A549 (cell line): ENCODE measurements around the gene POU4F1.

ENCODE experiments used
- CBX8 ChIP-seq: fragments of 200-600 bp; sonication (generic); IDR thresholded peaks from 2 replicates; pipeline ENCODE4 v1.6.1; 2016
- CTCF ChIP-seq: fragments of >200 bp; sonication (Bioruptor Twin); formaldehyde crosslinking; IDR thresholded peaks from 3 replicates; pipeline ENCODE4 v1.5.1; 2016
- EP300 ChIP-seq, 2 experiments: fragments of >200 bp; sonication (Bioruptor Twin); formaldehyde crosslinking; IDR thresholded peaks; 2 replicates in 1 of 2; 3 replicates in 1 of 2; pipeline ENCODE4 v1.6.1; 2016 to 2017
- HDAC2 ChIP-seq: fragments of 200-600 bp; sonication (generic); IDR thresholded peaks from 2 replicates; pipeline ENCODE4 v1.6.1; 2016
- HOXB5 ChIP-seq: fragments of 250-450 bp; sonication (Bioruptor Pico); IDR thresholded peaks from 2 replicates; pipeline ENCODE4 v1.5.0; 2020; ENCODE audit warnings: mild to moderate bottlenecking, moderate library complexity
- JUN ChIP-seq, 2 experiments: fragments of >200 bp; sonication (Bioruptor Twin); formaldehyde crosslinking; IDR thresholded peaks; 2 replicates in 1 of 2; 3 replicates in 1 of 2; pipeline ENCODE4 v1.6.1; 2016 to 2017
- JUNB ChIP-seq: fragments of >200 bp; sonication (Bioruptor Twin); formaldehyde crosslinking; IDR thresholded peaks from 2 replicates; pipeline ENCODE4 v1.6.1; 2016
- NFE2L2 ChIP-seq: fragments of 150-350 bp; conservative IDR thresholded peaks from 2 replicates; pipeline ENCODE4 v1.6.1; 2014; ENCODE audit warnings: low read length
- PHF8 ChIP-seq: fragments of 200-600 bp; sonication (generic); IDR thresholded peaks from 2 replicates; pipeline ENCODE4 v1.6.1; 2016; ENCODE audit warnings: low read depth, mild to moderate bottlenecking, antibody characterized with exemption, moderate library complexity, borderline replicate concordance
- POLR2A ChIP-seq: IDR thresholded peaks from 2 replicates; pipeline ENCODE4 v1.6.1; 2012; ENCODE audit warnings: mild to moderate bottlenecking, low read length
- RAD21 ChIP-seq, 2 experiments: fragments of >200 bp in 1 of 2; sonication (Bioruptor Twin) in 1 of 2; formaldehyde crosslinking in 1 of 2; IDR thresholded peaks in 1 of 2; conservative IDR thresholded peaks in 1 of 2; 2 replicates in 1 of 2; 3 replicates in 1 of 2; pipeline ENCODE4 v1.6.1; 2012 to 2018; ENCODE audit warnings: inconsistent platforms in 1 of 2
- RARB ChIP-seq: fragments of 250-450 bp; sonication (Bioruptor Pico); IDR thresholded peaks from 2 replicates; pipeline ENCODE4 v1.8.0; 2021; ENCODE audit warnings: mild to moderate bottlenecking, moderate library complexity
- RFX5 ChIP-seq: fragments of 450-650 bp; IDR thresholded peaks from 2 replicates; pipeline ENCODE4 v1.7.1; 2014; ENCODE audit warnings: antibody characterized with exemption, mild to moderate bottlenecking, moderate library complexity

- TF ChIP-seq CTCF (no peak), RARB (no peak), POLR2A (no peak), CBX8 (no peak), HOXB5 (CRISPR knock-in tag) (no peak), JUN (IDR thresholded peaks at IDR 0.05) (no peak), RFX5 (no peak), RAD21 (conservative IDR thresholded peaks at IDR 0.05 in 1 of 2, IDR thresholded peaks at IDR 0.05 in 1 of 2) (no peak), HDAC2 (no peak), JUNB (no peak), PHF8 (no peak), NFE2L2 (no peak), EP300 (IDR thresholded peaks at IDR 0.05) (no peak)
Measured at GRCh38 chr13:78632996-78633395, 29.6 kb upstream of the POU4F1 start.
